Activated CD4-positive, alpha-beta memory T cell treated with anti-CD3 and anti-CD28 coated beads, Interleukin-2, amount 10 ng/mL, durations not matched to agents 7 days and 5 days (primary cell): ENCODE data around the gene ZCRB1. TPM values are rescaled to one million over a fixed set of nuclear protein-coding genes. Genes with fewer than 3 reads are reported as not detected.
A peak's percentile ranks its signal among the peaks of the same experiment; 100 is the strongest.
"Not testable (repeated sequence)": the region's sequence is repeated elsewhere in the genome, so short reads cannot be mapped to it uniquely, and the experiment has no call there.

Experiments
- CTCF ChIA-PET: fragments of 350-600 bp; sonication (Branson Sonifier 250); formaldehyde crosslinking; loops from one replicate; lab custom pipeline; 2021; ENCODE audit warnings: antibody characterized with exemption, inconsistent platforms; lab: Charles Lee
- POLR2A ChIA-PET: fragments of 350-600 bp; sonication (Branson Sonifier 250); formaldehyde crosslinking; loops from one replicate; lab custom pipeline; 2021; ENCODE audit warnings: antibody characterized with exemption; lab: Charles Lee
- DNase-seq: peaks from one replicate; pipeline ENCODE4 v3.0.0-alpha.2; 2020
- H3K27ac Mint-ChIP-seq: one replicate; pipeline ENCODE4 v1.8.0; 2021; ENCODE audit warnings: mild to moderate bottlenecking, mixed read lengths
- H3K27me3 Mint-ChIP-seq: one replicate; pipeline ENCODE4 v1.8.0; 2021; ENCODE audit warnings: mixed read lengths
- H3K36me3 Mint-ChIP-seq: one replicate; pipeline ENCODE4 v1.8.0; 2021; ENCODE audit warnings: low read depth, mixed read lengths
- H3K4me1 Mint-ChIP-seq: one replicate; pipeline ENCODE4 v1.8.0; 2021; ENCODE audit warnings: mixed read lengths
- H3K4me3 Mint-ChIP-seq: one replicate; pipeline ENCODE4 v1.8.0; 2021; ENCODE audit warnings: mild to moderate bottlenecking, mixed read lengths
- H3K9me3 Mint-ChIP-seq: one replicate; pipeline ENCODE4 v1.8.0; 2021; ENCODE audit warnings: mixed read lengths
- total RNA-seq, 2 experiments: library from RNA; stranded (reverse); gene quantifications; one replicate each; pipeline ENCODE4 v1.2.3, GENCODE V29; 2021

The ZCRB1 gene
- 10 to 100 TPM; 53.3 to 54.9 TPM for total RNA-seq

- Mint-ChIP-seq H3K4me3 (peak within 1 kb of the TSS; percentile 88), H3K27ac (peak within 1 kb of the TSS; percentile 92), H3K9me3 (no peaks in the 10 kb centered on the region), H3K4me1 (peaks cover 35% of the 10 kb centered on the region), H3K27me3 (no peaks in the 10 kb centered on the region), H3K36me3 (peaks cover 16% of the 10 kb centered on the region)
- ChIA-PET CTCF (interaction anchor here (0.5 kb wide), 1 partner anchor 27 kb away, joined by 3 read pairs; no protein-coding TSS in a partner anchor), POLR2A (interaction anchor here (0.7 to 2.0 kb wide), 8 partner anchors 27 to 228 kb away, joined by 3 to 10 read pairs (median 4); partner anchors contain the start of genes GXYLT1 and YAF2)
- peak; percentile 83 for DNase-seq
Measured at GRCh38 chr12:42325653-42326474, at the start of gene ZCRB1, which contains the start of gene PPHLN1. Gene ZCRB1 (minus strand): TSS chr12:42326094. CDS start chr12:42324102, 1,992 bp downstream. Gene PPHLN1 (plus strand): TSS chr12:42326167. CDS start chr12:42335903, 9,736 bp downstream.

DNA sequence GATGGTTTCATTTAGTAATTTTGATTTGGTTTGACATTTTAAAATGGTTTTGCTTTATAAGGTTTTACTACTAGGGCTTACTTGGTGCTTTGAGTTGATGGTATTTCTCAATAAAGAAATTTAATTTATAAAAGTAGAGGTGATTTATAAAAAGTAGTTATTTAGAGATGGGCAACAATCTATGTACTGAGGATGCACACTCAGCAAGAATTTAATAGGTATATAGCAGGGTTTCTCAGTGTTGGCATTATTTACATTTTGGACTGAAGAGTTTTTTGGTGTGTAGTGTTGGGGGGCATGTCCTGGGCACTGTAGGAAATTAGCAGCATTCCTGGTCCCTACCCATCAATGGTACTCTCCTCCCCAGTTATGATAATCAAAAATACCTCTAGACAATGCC lies 47.8 kb upstream of the ZCRB1 start:
- Mint-ChIP-seq H3K9me3 (no peaks in the 10 kb centered on the region), H3K27me3 (no peaks in the 10 kb centered on the region), H3K36me3 (peaks cover 12% of the 10 kb centered on the region), H3K4me3 (no peak overlapping the region), H3K4me1 (no peaks in the 10 kb centered on the region), H3K27ac (no peak overlapping the region)
- CTCF ChIA-PET, result interaction anchor here (1.6 kb wide), 1 partner anchor 10 kb away, joined by 3 read pairs; no protein-coding TSS in a partner anchor
- no peak for DNase-seq
- POLR2A ChIA-PET, result no interaction called here

- ChIA-PET CTCF (interaction anchor here (0.6 to 2.0 kb wide), 24 partner anchors 11 to 424 kb away, joined by 3 to 19 read pairs (median 5); no protein-coding TSS in a partner anchor), POLR2A (interaction anchor here (1.1 kb wide), 1 partner anchor 46 kb away, joined by 3 read pairs; no protein-coding TSS in a partner anchor)
- Mint-ChIP-seq H3K27me3 (no peaks in the 10 kb centered on the region), H3K9me3 (no peaks in the 10 kb centered on the region), H3K36me3 (peaks cover 7% of the 10 kb centered on the region), H3K4me1 (no peaks in the 10 kb centered on the region), H3K4me3 (no peak overlapping the region), H3K27ac (no peak overlapping the region)
- no peak for DNase-seq
Measured at GRCh38 chr12:42372154-42372791, 46.4 kb upstream of the ZCRB1 start.

GRCh38 chr12:42370013-42370412 lies 44.1 kb upstream of the ZCRB1 start:
- Mint-ChIP-seq H3K9me3 (no peaks in the 10 kb centered on the region), H3K4me1 (no peaks in the 10 kb centered on the region), H3K36me3 (no peaks in the 10 kb centered on the region), H3K27me3 (no peaks in the 10 kb centered on the region), H3K4me3 (no peak overlapping the region), H3K27ac (peak overlapping the region; percentile 18)
- ChIA-PET CTCF (interaction anchor here (1.9 kb wide), 1 partner anchor 16 kb away, joined by 7 read pairs; no protein-coding TSS in a partner anchor), POLR2A (no interaction called here)
- DNase-seq, result no peak

DNA sequence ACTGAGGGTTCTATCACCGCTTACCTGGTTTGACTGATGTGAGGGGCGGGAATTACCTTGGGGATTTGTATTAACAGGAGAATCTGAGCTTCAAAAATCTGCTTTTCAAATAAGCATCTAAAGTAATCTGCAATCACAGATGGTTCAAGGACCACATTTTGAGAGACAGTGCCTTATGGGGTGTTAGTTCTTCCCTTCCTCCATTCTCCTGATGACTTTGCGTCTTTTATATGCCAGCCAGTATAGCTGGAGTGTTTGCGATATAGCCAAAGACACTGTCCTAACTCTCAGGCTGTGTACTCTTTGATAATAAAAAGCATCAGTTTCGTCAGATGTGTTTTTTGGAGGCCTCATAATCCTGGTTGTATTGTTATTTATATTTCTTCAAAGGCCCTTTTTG lies 39.6 kb upstream of the ZCRB1 start:
- ChIA-PET POLR2A (no interaction called here), CTCF (interaction anchor here (1.0 kb wide), 1 partner anchor 32 kb away, joined by 5 read pairs; no protein-coding TSS in a partner anchor)
- DNase-seq, result no peak
- Mint-ChIP-seq H3K36me3 (peaks cover 20% of the 10 kb centered on the region), H3K27me3 (no peaks in the 10 kb centered on the region), H3K9me3 (no peaks in the 10 kb centered on the region), H3K27ac (no peak overlapping the region), H3K4me3 (no peak overlapping the region), H3K4me1 (peaks cover 17% of the 10 kb centered on the region)

GRCh38 chr12:42364692-42365091 lies 38.8 kb upstream of the ZCRB1 start:
- CTCF ChIA-PET, result no interaction called here

DNA sequence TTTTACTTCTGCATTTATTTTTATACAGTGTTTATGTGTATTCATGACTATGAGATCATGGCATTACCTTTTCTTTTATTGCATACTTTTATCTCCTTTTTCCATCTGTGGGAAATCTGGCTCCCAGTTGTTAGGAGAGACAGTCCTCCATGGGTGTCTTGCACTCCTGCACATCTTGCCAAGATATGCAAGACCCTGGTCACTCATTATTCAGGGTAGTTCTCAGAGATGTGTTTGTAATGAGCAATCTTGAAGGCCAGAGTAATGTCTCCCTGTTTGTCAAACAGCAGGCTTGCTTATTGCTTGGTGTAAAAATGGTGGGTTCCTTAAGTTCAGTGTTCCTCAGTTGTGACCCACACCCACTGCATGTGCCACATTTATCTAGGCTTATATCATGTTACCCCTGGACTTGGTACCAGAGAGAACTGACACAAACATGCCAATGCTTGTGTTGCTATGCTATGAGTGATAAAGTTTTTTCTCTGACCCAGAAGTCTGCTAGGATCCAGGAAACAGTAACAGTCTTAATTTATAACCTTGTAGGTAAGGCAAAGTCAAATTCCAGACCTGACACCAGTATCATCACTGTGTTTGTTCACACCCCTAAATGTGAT lies 36.9 kb upstream of the ZCRB1 start:
- H3K9me3 Mint-ChIP-seq, result no peaks in the 10 kb centered on the region
- no peak overlapping the region for H3K4me3 Mint-ChIP-seq
- H3K27ac Mint-ChIP-seq, result no peak overlapping the region
- no peak for DNase-seq
- H3K36me3 Mint-ChIP-seq, result peaks cover 29% of the 10 kb centered on the region
- H3K4me1 Mint-ChIP-seq, result peaks cover 26% of the 10 kb centered on the region
- H3K27me3 Mint-ChIP-seq, result no peaks in the 10 kb centered on the region
- ChIA-PET POLR2A (no interaction called here), CTCF (no interaction called here)

More at GRCh38 chr12:42364692-42365091, 38.8 kb upstream of the ZCRB1 start:
- H3K9me3 Mint-ChIP-seq, result no peaks in the 10 kb centered on the region
- peaks cover 21% of the 10 kb centered on the region for H3K4me1 Mint-ChIP-seq
- H3K27ac Mint-ChIP-seq, result no peak overlapping the region
- POLR2A ChIA-PET, result no interaction called here
- DNase-seq, result no peak
- H3K4me3 Mint-ChIP-seq, result no peak overlapping the region
- peaks cover 23% of the 10 kb centered on the region for H3K36me3 Mint-ChIP-seq
- no peaks in the 10 kb centered on the region for H3K27me3 Mint-ChIP-seq

- H3K36me3 Mint-ChIP-seq, result peaks cover 36% of the 10 kb centered on the region
- no peak for DNase-seq
- peaks cover 26% of the 10 kb centered on the region for H3K4me1 Mint-ChIP-seq
- H3K27ac Mint-ChIP-seq, result no peak overlapping the region
- no peaks in the 10 kb centered on the region for H3K9me3 Mint-ChIP-seq
- no peak overlapping the region for H3K4me3 Mint-ChIP-seq
- CTCF ChIA-PET, result no interaction called here
- H3K27me3 Mint-ChIP-seq, result no peaks in the 10 kb centered on the region
- POLR2A ChIA-PET, result interaction anchor here (1.1 kb wide), 1 partner anchor 217 kb away, joined by 4 read pairs; the partner anchor contains the start of gene GXYLT1
Measured at GRCh38 chr12:42361909-42362646, 36.2 kb upstream of the ZCRB1 start.

GRCh38 chr12:42360747-42361403 lies 35.0 kb upstream of the ZCRB1 start:
- no peak overlapping the region for H3K4me3 Mint-ChIP-seq
- ChIA-PET CTCF (interaction anchor here (0.6 to 2.8 kb wide), 2 partner anchors 11 to 636 kb away, joined by 3 to 19 read pairs; no protein-coding TSS in a partner anchor), POLR2A (interaction anchor here (1.1 kb wide), 1 partner anchor 216 kb away, joined by 4 read pairs; the partner anchor contains the start of gene GXYLT1)
- H3K27me3 Mint-ChIP-seq, result no peaks in the 10 kb centered on the region
- peaks cover 41% of the 10 kb centered on the region for H3K36me3 Mint-ChIP-seq
- peak overlapping the region; percentile 47 for H3K27ac Mint-ChIP-seq
- H3K4me1 Mint-ChIP-seq, result peaks cover 26% of the 10 kb centered on the region
- no peaks in the 10 kb centered on the region for H3K9me3 Mint-ChIP-seq
- no peak for DNase-seq

GRCh38 chr12:42356344-42356743 lies 30.4 kb upstream of the ZCRB1 start:
- Mint-ChIP-seq H3K36me3 (peaks cover 32% of the 10 kb centered on the region), H3K27ac (no peak overlapping the region), H3K27me3 (no peaks in the 10 kb centered on the region), H3K4me1 (peaks cover 16% of the 10 kb centered on the region), H3K9me3 (no peaks in the 10 kb centered on the region), H3K4me3 (no peak overlapping the region)
- ChIA-PET CTCF (no interaction called here), POLR2A (no interaction called here)
- no peak for DNase-seq

DNA sequence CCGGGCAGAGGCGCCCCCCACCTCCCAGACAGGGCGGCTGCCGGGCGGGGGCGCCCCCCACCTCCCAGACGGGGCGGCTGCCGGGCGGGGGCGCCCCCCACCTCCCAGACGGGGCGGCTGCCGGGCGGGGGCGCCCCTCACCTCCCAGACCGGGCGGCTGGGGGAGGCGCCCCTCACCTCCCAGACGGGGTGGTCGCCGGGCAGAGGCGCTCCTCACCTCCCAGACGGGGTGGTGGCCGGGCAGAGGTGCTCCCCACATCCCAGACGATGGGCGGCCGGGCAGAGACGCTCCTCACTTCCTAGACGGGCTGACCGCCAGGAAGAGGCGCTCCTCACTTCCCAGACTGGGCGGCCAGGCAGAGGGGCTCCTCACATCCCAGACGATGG lies 24.1 kb upstream of the ZCRB1 start:
- H3K27ac Mint-ChIP-seq, H3K9me3 Mint-ChIP-seq, POLR2A ChIA-PET, CTCF ChIA-PET, H3K4me3 Mint-ChIP-seq, H3K27me3 Mint-ChIP-seq, H3K4me1 Mint-ChIP-seq, DNase-seq: not testable (repeated sequence)
- peaks cover 13% of the 10 kb centered on the region for H3K36me3 Mint-ChIP-seq
